ENCODE results near the gene CRB1. TPM values are rescaled to one million over a fixed set of nuclear protein-coding genes. Genes with fewer than 3 reads are reported as not detected.

CRB1 gene
- polyA plus RNA-seq, 3 donors: not detected

DNA sequence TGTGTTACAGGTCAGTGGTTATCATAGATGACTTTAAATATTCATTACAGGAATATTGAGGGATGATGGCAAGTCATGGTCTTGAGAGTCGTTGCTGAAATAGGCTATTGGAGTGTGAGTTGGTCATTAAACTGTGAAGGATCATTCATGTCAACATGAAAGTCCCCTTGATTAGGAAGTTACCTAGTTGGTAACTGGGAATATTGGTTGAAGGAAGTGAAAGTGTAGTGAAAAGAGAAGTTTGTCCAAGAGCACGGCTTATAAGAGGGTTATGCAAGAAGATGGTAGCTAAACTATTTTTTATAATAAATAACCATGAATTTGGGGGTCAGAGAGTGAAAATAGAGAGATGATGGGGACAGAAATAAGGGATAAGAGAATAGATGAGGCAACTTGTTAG lies 16.9 kb downstream of the CRB1 start:
- Mint-ChIP-seq H3K36me3 (no peaks in the 10 kb centered on the region), H3K27me3 (ENCODE audit: low read depth in 3 of 3) (peaks cover 0 to 3% (median 1%) of the 10 kb centered on the region in 3 donors), H3K9me3 (no peaks in the 10 kb centered on the region), H3K4me1 (peaks cover 10% of the 10 kb centered on the region), H3K4me3 (no peak overlapping the region), H3K27ac (peak overlapping the region in 2 of 7 donors; percentile 30 to 38)
- no peaks in the 10 kb centered on the region for H3K27me3 ChIP-seq (ENCODE audit: control insufficient read depth in 2 of 2, insufficient read depth in 2 of 2, low read length in 2 of 2)
- H3K4me2 ChIP-seq (replicated peaks; ENCODE audit: extremely low read depth, low read length, poor library complexity, severe bottlenecking): no peak overlapping the region
- no CpG with 5 or more reads among the region's 2 CpGs for WGBS (ENCODE audit: insufficient coverage)
- TF ChIP-seq, protein P1, sequence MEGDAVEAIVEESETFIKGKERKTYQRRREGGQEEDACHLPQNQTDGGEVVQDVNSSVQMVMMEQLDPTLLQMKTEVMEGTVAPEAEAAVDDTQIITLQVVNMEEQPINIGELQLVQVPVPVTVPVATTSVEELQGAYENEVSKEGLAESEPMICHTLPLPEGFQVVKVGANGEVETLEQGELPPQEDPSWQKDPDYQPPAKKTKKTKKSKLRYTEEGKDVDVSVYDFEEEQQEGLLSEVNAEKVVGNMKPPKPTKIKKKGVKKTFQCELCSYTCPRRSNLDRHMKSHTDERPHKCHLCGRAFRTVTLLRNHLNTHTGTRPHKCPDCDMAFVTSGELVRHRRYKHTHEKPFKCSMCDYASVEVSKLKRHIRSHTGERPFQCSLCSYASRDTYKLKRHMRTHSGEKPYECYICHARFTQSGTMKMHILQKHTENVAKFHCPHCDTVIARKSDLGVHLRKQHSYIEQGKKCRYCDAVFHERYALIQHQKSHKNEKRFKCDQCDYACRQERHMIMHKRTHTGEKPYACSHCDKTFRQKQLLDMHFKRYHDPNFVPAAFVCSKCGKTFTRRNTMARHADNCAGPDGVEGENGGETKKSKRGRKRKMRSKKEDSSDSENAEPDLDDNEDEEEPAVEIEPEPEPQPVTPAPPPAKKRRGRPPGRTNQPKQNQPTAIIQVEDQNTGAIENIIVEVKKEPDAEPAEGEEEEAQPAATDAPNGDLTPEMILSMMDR (IDR thresholded peaks at IDR 0.05): no peak
- H3K27ac ChIP-seq (ENCODE audit: low read depth in 1 of 2, low read length in 2 of 2): peak overlapping the region in 1 of 2 donors; percentile 15
- H3K36me3 ChIP-seq (replicated peaks in 1 of 2; ENCODE audit: control insufficient read depth in 1 of 2, insufficient read depth in 2 of 2, low read length in 2 of 2): no peaks in the 10 kb centered on the region
- no peaks in the 10 kb centered on the region for H3K9me3 ChIP-seq (replicated peaks in 1 of 2; ENCODE audit: control insufficient read depth in 1 of 2, insufficient read depth in 1 of 2, low read length in 2 of 2)
- no peaks in the 10 kb centered on the region for H3K79me2 ChIP-seq (ENCODE audit: insufficient read depth, low read length)
- H3K4me3 ChIP-seq (replicated peaks in 1 of 3; ENCODE audit: low read depth in 2 of 3, low read length in 3 of 3): no peak overlapping the region
- H3K9ac ChIP-seq (ENCODE audit: insufficient read depth, low read length, poor library complexity, severe bottlenecking): no peak overlapping the region
- no peaks in the 10 kb centered on the region for H4K20me1 ChIP-seq (ENCODE audit: insufficient read depth, low read length)
- H3K4me1 ChIP-seq (ENCODE audit: control insufficient read depth in 1 of 2, insufficient read depth in 2 of 2, low read length in 2 of 2): peaks cover 0 to 6% of the 10 kb centered on the region in 2 donors
- H2AFZ ChIP-seq (ENCODE audit: insufficient read depth, low read depth, low read length, poor library complexity, severe bottlenecking): no peak overlapping the region
- peak; percentile 7 to 58 (median 28) for DNase-seq
- intact Hi-C loops (cut with micrococcal nuclease): no loop called here

DNA sequence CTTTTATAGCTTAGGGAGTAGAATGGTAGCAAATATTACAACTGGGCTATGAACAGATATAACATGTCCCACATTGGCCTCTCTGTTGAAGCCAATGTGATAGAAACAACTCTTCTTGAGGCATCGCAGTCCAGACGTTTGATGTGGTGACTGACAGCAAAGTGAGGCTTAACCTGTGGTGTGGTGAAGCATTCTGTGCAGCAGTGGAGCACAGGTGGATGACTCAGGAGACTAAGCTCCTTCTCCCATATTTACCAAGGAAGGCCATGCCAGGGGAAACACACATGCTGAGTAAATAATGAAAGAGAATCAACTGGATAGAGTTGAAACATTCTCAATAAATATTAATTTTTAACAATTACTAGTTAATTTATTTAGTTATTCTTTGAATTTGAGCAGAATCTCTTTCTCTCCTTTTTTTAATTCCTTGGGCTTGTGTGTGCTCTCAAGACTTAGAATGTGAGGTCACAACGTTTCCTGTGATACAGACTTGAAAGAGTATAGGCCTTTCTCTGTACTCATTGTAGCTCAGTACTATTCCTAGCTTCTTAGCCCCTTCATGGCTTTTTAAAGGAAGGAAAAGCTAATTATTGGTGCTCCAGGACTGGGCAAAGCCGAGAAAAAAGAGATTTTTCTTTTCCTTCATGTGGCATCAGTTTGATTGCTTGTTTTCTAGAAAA lies 17.6 kb downstream of the CRB1 start:
- Histone ChIP-seq H3K4me1 (ENCODE audit: control insufficient read depth in 1 of 2, insufficient read depth in 2 of 2, low read length in 2 of 2) (peaks cover 0 to 6% of the 10 kb centered on the region in 2 donors), H4K20me1 (ENCODE audit: insufficient read depth, low read length) (no peaks in the 10 kb centered on the region), H3K27ac (ENCODE audit: low read depth in 1 of 2, low read length in 2 of 2) (peak overlapping the region in 1 of 2 donors; percentile 15), H3K4me2 (replicated peaks; ENCODE audit: extremely low read depth, low read length, poor library complexity, severe bottlenecking) (no peak overlapping the region), H3K79me2 (ENCODE audit: insufficient read depth, low read length) (no peaks in the 10 kb centered on the region), H3K9ac (ENCODE audit: insufficient read depth, low read length, poor library complexity, severe bottlenecking) (no peak overlapping the region), H2AFZ (ENCODE audit: insufficient read depth, low read depth, low read length, poor library complexity, severe bottlenecking) (no peak overlapping the region), H3K27me3 (ENCODE audit: control insufficient read depth in 2 of 2, insufficient read depth in 2 of 2, low read length in 2 of 2) (no peaks in the 10 kb centered on the region), H3K36me3 (replicated peaks in 1 of 2; ENCODE audit: control insufficient read depth in 1 of 2, insufficient read depth in 2 of 2, low read length in 2 of 2) (no peaks in the 10 kb centered on the region), H3K9me3 (replicated peaks in 1 of 2; ENCODE audit: control insufficient read depth in 1 of 2, insufficient read depth in 1 of 2, low read length in 2 of 2) (no peaks in the 10 kb centered on the region), H3K4me3 (replicated peaks in 1 of 3; ENCODE audit: low read depth in 2 of 3, low read length in 3 of 3) (no peak overlapping the region)
- Mint-ChIP-seq H3K9me3 (no peaks in the 10 kb centered on the region), H3K4me1 (peaks cover 10% of the 10 kb centered on the region), H3K4me3 (no peak overlapping the region), H3K27ac (peak overlapping the region in 2 of 7 donors; percentile 38 to 44), H3K27me3 (ENCODE audit: low read depth in 3 of 3) (peaks cover 1 to 3% (median 2%) of the 10 kb centered on the region in 3 donors), H3K36me3 (no peaks in the 10 kb centered on the region)
- WGBS (ENCODE audit: insufficient coverage): no CpG with 5 or more reads among the region's 4 CpGs
- TF ChIP-seq, protein P1 (IDR thresholded peaks at IDR 0.05): no peak
- intact Hi-C loops (cut with micrococcal nuclease): no loop called here
- DNase-seq: no peak

All from CD14-positive monocyte (primary cell).